ENCODE data around the gene SERPING1. TPM values are rescaled to one million over a fixed set of nuclear protein-coding genes. Genes with fewer than 3 reads are reported as not detected.

SERPING1 gene
- total and polyA plus RNA-seq, 2 donors (not counting 1 experiment from before 2014, with no cell fraction given): not detected

GRCh38 chr11:57648801-57649735 lies 51.6 kb downstream of the SERPING1 start:
- ChIA-PET POLR2A (interaction anchor here (0.9 kb wide), 1 partner anchor 10 kb away, joined by 5 read pairs; no protein-coding TSS in a partner anchor), CTCF (interaction anchor here (0.9 to 1.2 kb wide), 3 partner anchors 10 to 152 kb away, joined by 3 to 5 read pairs (median 3); no protein-coding TSS in a partner anchor)
- Mint-ChIP-seq H3K27ac (peak overlapping the region; percentile 37), H3K4me3 (peak overlapping the region; percentile 78), H3K27me3 (peaks cover 70% of the 10 kb centered on the region), H3K9me3 (ENCODE audit: insufficient read depth) (no peaks in the 10 kb centered on the region), H3K4me1 (peaks cover 43% of the 10 kb centered on the region)
- Histone ChIP-seq H2AFZ (ENCODE audit: insufficient read depth, low read depth, low read length, poor library complexity, severe bottlenecking) (no peak overlapping the region), H4K20me1 (ENCODE audit: control insufficient read depth, insufficient read depth, low read length, poor library complexity, severe bottlenecking) (no peaks in the 10 kb centered on the region), H3K36me3 (replicated peaks in 1 of 2; ENCODE audit: control extremely low read depth in 1 of 2, control insufficient read depth in 1 of 2, extremely low read depth in 1 of 2, insufficient read depth in 2 of 2, low read length in 1 of 2) (no peaks in the 10 kb centered on the region), H3K79me2 (ENCODE audit: control insufficient read depth, insufficient read depth, low read length) (no peaks in the 10 kb centered on the region), H3K4me2 (replicated peaks; ENCODE audit: low read depth, low read length, poor library complexity, severe bottlenecking) (peak overlapping the region; percentile 55), H3K9ac (ENCODE audit: low read length) (no peak overlapping the region), H3K4me3 (ENCODE audit: control extremely low read depth in 1 of 5, extremely low read depth in 1 of 5, insufficient read depth in 1 of 5, low read depth in 2 of 5, low read length in 4 of 5) (peak overlapping the region in 1 of 5 experiments; percentile 24), H3K9me3 (ENCODE audit: control extremely low read depth in 1 of 3, control insufficient read depth in 2 of 3, insufficient read depth in 1 of 3, low read length in 2 of 3) (peaks cover 0 to 11% (median 0%) of the 10 kb centered on the region in 3 donors), H3K27ac (ENCODE audit: low read length in 2 of 2) (no peak overlapping the region), H3K4me1 (ENCODE audit: control insufficient read depth in 2 of 2, insufficient read depth in 2 of 2, low read length in 2 of 2) (peaks cover 46 to 48% of the 10 kb centered on the region in 2 donors), H3K27me3 (replicated peaks in 1 of 4; ENCODE audit: control extremely low read depth in 1 of 4, control insufficient read depth in 3 of 4, insufficient read depth in 4 of 4, low read length in 3 of 4) (peaks cover 0 to 69% (median 54%) of the 10 kb centered on the region in 4 experiments)
- intact Hi-C loops (cut with micrococcal nuclease): no loop called here
- under 1% methylated on average over 15 of the region's 23 CpGs for WGBS (ENCODE audit: insufficient coverage)
- no peak for ATAC-seq (ENCODE audit: low read depth)
- TF ChIP-seq EZH2 (IDR thresholded peaks at IDR 0.05; ENCODE audit: borderline replicate concordance, insufficient read depth, low read depth, low read length, poor library complexity, severe bottlenecking): no peak
- no peak for TF ChIP-seq CTCF (IDR thresholded peaks at IDR 0.05)
- peak; percentile 53 for DNase-seq
